Brain microvascular endothelial cell (primary cell): Measurements from ENCODE around the gene FGFR1OP2.
"Not testable (repeated sequence)": the region's sequence is repeated elsewhere in the genome, so short reads cannot be mapped to it uniquely, and the experiment has no call there.

Experiments
- DNase-seq: peaks from one replicate; pipeline ENCODE4 v3.0.0-alpha.2; 2020
- H3K27ac ChIP-seq: fragments of 250-450 bp; sonication (Bioruptor Pico); 2 replicates; pipeline ENCODE4 v1.5.1; 2020; ENCODE audit warnings: mild to moderate bottlenecking, moderate library complexity
- H3K27me3 ChIP-seq: fragments of 250-450 bp; sonication (Bioruptor Pico); replicated peaks from 2 replicates; pipeline ENCODE4 v1.5.1; 2020; ENCODE audit warnings: mild to moderate bottlenecking
- H3K36me3 ChIP-seq: fragments of 250-450 bp; sonication (Bioruptor Pico); replicated peaks from 2 replicates; pipeline ENCODE4 v1.5.1; 2020; ENCODE audit warnings: mild to moderate bottlenecking
- H3K4me3 ChIP-seq: 2 replicates; pipeline ENCODE4 v1.5.1; 2011; ENCODE audit warnings: low read depth, mild to moderate bottlenecking, control low read depth, low read length, moderate library complexity
- in situ Hi-C: cut with HindIII; loops from 2 replicates; pipeline ENCODE4 v1.10.0; 2017; ENCODE audit warnings: low sequenced_read_pairs, low pct_ligation_motif_present
- TF ChIP-seq, protein P1 (sequence below): IDR thresholded peaks from 2 replicates; pipeline ENCODE4 v1.5.1; 2011; ENCODE audit warnings: low read depth, mild to moderate bottlenecking, moderate library complexity, low read length, control low read depth, inconsistent platforms; ENCODE audit errors: missing control alignments

Gene FGFR1OP2

DNA sequence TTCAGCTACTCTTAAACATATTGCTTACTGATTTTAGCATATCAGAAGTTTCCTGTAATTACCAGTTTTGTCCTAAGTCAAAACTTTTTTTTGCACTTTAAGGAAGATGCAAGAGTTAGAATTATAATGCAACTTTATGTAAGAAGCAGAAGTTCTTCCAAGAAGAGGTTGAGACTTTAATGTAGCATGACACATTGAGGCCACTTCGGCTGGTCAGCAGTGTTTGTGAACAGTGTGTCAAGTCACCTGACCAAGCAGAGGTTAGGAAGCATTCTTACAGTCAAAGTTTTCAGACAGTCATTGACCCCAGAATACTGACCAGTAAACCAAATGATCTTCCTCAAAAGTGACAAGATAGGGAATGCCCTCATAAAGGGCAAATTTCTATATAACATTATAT, 15.2 kb downstream of the FGFR1OP2 start:
- Histone ChIP-seq H3K27ac (no peak overlapping the region), H3K27me3 (no peaks in the 10 kb centered on the region), H3K4me3 (no peak overlapping the region), H3K36me3 (peaks cover 12% of the 10 kb centered on the region)
- no peak for DNase-seq
- TF ChIP-seq, protein P1, sequence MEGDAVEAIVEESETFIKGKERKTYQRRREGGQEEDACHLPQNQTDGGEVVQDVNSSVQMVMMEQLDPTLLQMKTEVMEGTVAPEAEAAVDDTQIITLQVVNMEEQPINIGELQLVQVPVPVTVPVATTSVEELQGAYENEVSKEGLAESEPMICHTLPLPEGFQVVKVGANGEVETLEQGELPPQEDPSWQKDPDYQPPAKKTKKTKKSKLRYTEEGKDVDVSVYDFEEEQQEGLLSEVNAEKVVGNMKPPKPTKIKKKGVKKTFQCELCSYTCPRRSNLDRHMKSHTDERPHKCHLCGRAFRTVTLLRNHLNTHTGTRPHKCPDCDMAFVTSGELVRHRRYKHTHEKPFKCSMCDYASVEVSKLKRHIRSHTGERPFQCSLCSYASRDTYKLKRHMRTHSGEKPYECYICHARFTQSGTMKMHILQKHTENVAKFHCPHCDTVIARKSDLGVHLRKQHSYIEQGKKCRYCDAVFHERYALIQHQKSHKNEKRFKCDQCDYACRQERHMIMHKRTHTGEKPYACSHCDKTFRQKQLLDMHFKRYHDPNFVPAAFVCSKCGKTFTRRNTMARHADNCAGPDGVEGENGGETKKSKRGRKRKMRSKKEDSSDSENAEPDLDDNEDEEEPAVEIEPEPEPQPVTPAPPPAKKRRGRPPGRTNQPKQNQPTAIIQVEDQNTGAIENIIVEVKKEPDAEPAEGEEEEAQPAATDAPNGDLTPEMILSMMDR, result no peak
- in situ Hi-C loops, result no loop called here

DNA sequence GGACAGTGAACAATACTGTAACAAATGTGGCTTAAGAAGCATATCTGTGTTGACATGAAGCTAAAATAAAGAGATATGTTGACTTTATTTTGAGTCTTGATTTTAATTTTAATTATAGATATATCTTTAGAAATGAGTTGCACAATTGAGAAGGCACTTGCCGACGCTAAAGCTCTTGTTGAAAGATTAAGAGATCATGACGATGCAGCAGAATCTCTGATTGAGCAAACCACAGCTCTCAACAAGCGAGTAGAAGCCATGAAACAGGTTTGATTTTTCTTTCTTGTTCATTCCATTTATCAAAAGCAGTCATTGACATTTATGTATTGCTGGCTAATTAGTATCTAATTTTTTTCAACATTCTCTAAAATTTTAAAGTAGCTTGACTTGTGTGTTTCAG, 15.8 kb downstream of the FGFR1OP2 start:
- DNase-seq, result no peak
- TF ChIP-seq, protein P1, result no peak
- H3K27me3 ChIP-seq, result no peaks in the 10 kb centered on the region
- peaks cover 12% of the 10 kb centered on the region for H3K36me3 ChIP-seq
- no peak overlapping the region for H3K27ac ChIP-seq
- no peak overlapping the region for H3K4me3 ChIP-seq
- in situ Hi-C loops, result no loop called here

DNA sequence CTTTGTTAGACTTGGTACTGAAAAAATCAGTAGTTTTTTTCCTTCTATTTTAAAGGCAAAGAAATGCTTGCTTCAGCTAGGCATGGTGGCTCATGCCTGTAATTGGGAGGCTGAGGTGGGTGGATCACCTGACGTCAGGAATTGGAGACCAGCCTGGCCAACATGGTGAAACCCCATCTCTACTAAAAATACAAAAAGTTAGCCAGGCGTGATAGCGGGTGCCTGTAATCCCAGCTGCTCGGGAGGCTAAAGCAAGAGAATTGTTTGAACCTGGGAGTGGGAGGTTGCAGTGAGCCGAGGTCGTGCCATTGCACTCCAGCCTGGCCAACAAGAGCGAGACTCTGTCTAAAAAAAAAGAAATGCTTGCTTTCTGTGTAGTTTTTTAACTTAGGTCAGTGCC, 23.1 kb downstream of the FGFR1OP2 start:
- not testable (repeated sequence) for H3K27me3 ChIP-seq, H3K4me3 ChIP-seq

DNA sequence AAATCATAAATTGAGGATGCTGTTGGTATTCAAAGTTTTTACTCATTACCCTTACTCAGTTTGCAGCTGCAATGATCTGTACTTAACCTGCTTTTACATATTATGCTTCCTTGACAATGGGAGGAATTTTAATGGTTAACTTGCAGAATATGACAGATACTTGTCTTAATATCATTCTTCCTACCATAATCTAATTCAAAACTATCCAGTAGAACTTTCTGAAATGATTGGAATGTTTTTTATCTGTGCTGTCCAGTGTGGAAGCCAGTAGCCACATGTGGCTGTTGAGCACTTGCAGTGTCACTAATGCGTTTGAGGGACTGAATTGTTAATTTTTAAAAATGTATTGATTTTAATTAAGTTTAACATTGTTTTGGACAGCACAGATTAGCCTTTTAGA, 23.5 kb downstream of the FGFR1OP2 start:
- H3K36me3 ChIP-seq, result peaks cover 18% of the 10 kb centered on the region
- H3K4me3 ChIP-seq, result no peak overlapping the region
- TF ChIP-seq, protein P1, result no peak
- no peak overlapping the region for H3K27ac ChIP-seq
- DNase-seq, result no peak
- no peaks in the 10 kb centered on the region for H3K27me3 ChIP-seq
- in situ Hi-C loops, result no loop called here

More for the DNA sequence above, 23.1 kb downstream of the FGFR1OP2 start:
- DNase-seq, H3K27ac ChIP-seq, in situ Hi-C loops: not testable (repeated sequence)
- peaks cover 20% of the 10 kb centered on the region for H3K36me3 ChIP-seq

DNA sequence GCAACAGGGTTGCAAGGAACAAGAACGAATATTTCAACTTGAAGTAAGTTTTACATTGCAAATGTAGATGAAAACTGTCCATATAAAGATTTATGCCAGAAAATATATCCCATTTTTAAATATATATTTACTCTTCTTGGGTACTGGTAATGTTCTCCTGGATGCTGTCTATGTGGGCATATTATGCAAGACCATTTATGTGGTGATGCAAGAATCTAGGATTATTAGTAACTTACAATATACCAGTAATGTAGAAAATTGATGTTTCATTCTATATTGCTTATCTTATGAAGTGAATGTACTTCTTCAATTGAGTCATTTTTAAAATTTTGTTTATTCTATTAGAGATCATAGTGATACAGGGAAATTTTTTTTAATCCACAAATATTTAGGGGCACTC, 25.1 kb downstream of the FGFR1OP2 start:
- Histone ChIP-seq H3K27ac (no peak overlapping the region), H3K36me3 (peaks cover 11% of the 10 kb centered on the region), H3K27me3 (no peaks in the 10 kb centered on the region), H3K4me3 (no peak overlapping the region)
- no peak for DNase-seq
- TF ChIP-seq, protein P1, result no peak
- in situ Hi-C loops, result no loop called here

DNA sequence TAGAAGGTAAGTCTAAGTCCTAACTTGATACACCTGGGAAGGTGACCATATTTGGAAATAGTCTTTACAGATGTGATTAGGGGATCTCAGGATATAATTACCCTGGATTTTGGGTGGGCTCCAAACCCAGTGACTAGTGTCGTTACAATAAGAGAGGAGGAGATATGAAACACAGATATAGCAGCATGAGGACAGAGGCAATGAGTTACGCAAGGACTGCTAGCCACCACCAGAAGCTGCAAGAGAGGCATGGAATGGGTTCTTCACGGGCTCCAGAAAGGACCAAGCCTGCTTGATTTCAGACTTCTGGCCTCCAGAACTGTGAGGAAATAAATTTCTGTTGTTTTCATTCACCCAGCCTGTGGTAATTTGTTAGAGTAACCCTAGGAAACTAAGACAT, 28.6 kb downstream of the FGFR1OP2 start:
- Histone ChIP-seq H3K27me3 (no peaks in the 10 kb centered on the region), H3K36me3 (peaks cover 16% of the 10 kb centered on the region), H3K4me3 (no peak overlapping the region), H3K27ac (no peak overlapping the region)
- TF ChIP-seq, protein P1, result no peak
- no peak for DNase-seq
- in situ Hi-C loops, result no loop called here
